BJ (cell line): ENCODE measurements around the gene GRM5. TPM values are rescaled to one million over a fixed set of nuclear protein-coding genes. Genes with fewer than 3 reads are reported as not detected.

Source experiments
- CTCF ChIA-PET: fragments of 350-600 bp; formaldehyde crosslinking; extraction: SDS; loops from one replicate; lab custom pipeline; 2021; ENCODE audit warnings: antibody characterized with exemption, inconsistent platforms; lab: Yijun Ruan, JAX
- POLR2A ChIA-PET: fragments of 300-600 bp; sonication (Branson Sonifier 250); formaldehyde crosslinking; extraction: SDS; loops from one replicate; lab custom pipeline; 2021; ENCODE audit warnings: antibody characterized with exemption; lab: Charles Lee
- DNase-seq: peaks from one replicate; pipeline ENCODE4 v3.0.0-alpha.2; 2011; ENCODE audit warnings: low read depth
- H3K27me3 ChIP-seq: 2 replicates; pipeline ENCODE4 v1.6.0; 2011; ENCODE audit warnings: low read length; ENCODE audit not compliant: control insufficient read depth, insufficient read depth
- H3K36me3 ChIP-seq: 2 replicates; pipeline ENCODE4 v1.5.1; 2011; ENCODE audit warnings: low read length; ENCODE audit not compliant: control insufficient read depth, insufficient read depth
- H3K4me3 ChIP-seq: 2 replicates; pipeline ENCODE4 v1.5.1; 2011; ENCODE audit warnings: low read depth, mild to moderate bottlenecking, control low read depth, low read length
- polyA plus RNA-seq: library from polyadenylated mRNA; depleted of rRNA; stranded (reverse); fragments of >200 nt; gene quantifications from 2 replicates; pipeline ENCODE4 v1.2.3, GENCODE V29; 2011
- TF ChIP-seq, protein P1 (sequence below): IDR thresholded peaks from 2 replicates; pipeline ENCODE4 v1.5.1; 2011; ENCODE audit warnings: low read depth, mild to moderate bottlenecking, control low read depth, inconsistent platforms, low read length, moderate library complexity; ENCODE audit not compliant: insufficient read depth

The GRM5 gene
- polyA plus RNA-seq, 1 experiment: not detected

DNA sequence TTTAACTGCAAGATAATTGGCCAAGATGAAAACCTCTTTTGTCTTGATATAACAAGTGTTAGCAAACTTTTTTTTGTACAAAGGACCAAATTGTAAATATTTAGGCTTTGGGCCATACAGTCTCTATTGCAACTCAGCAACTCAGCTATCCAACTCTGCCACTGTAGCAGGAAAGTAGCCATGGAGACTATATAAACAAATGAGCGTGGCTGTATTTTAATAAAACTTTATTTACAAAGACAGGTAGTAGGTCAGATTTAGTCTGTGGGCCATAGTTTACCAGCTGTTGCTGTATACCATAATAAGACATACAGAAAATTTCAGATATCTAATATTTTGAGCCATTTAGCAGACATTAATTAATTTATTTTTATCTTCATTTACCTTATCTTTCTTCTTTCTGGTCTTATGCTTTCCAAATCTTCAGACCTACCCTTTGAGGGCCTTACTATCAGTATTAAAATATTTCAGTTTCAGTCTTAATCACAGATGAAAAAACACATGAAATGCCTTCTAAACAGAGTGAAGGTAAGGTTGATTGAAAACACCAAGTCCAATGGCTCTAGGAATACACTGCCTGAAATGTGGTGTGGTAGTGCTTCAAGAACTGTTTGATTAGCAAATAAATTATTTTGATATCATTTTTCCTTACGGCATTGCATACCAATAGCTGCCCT is 471.4 kb downstream of the GRM5 start:
- Histone ChIP-seq H3K36me3 (no peaks in the 10 kb centered on the region), H3K4me3 (no peak overlapping the region), H3K27me3 (no peaks in the 10 kb centered on the region)
- POLR2A ChIA-PET: no interaction called here
- TF ChIP-seq, protein P1, sequence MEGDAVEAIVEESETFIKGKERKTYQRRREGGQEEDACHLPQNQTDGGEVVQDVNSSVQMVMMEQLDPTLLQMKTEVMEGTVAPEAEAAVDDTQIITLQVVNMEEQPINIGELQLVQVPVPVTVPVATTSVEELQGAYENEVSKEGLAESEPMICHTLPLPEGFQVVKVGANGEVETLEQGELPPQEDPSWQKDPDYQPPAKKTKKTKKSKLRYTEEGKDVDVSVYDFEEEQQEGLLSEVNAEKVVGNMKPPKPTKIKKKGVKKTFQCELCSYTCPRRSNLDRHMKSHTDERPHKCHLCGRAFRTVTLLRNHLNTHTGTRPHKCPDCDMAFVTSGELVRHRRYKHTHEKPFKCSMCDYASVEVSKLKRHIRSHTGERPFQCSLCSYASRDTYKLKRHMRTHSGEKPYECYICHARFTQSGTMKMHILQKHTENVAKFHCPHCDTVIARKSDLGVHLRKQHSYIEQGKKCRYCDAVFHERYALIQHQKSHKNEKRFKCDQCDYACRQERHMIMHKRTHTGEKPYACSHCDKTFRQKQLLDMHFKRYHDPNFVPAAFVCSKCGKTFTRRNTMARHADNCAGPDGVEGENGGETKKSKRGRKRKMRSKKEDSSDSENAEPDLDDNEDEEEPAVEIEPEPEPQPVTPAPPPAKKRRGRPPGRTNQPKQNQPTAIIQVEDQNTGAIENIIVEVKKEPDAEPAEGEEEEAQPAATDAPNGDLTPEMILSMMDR: no peak
- no peak for DNase-seq
- CTCF ChIA-PET: no interaction called here

DNA sequence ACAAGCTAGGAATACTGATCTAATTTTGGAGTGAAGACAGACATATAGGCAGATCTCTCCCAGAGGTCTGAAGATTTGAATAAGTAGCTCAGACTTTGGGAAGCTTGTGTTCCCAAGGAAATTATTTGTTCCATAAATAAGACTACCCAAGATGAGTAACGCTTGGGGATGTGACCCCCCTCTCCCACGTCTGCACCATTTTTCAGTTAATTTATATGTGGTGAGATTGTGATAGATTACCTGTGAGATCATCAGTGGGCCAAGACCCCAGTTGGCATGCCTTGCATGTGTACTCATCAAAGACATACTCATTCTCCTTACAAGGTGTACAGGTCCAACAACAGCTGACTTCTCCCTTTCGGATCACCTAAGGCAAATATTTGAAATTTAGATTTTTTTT is 475.4 kb downstream of the GRM5 start:
- no peaks in the 10 kb centered on the region for H3K36me3 ChIP-seq
- DNase-seq: no peak
- TF ChIP-seq, protein P1: no peak
- no peak overlapping the region for H3K4me3 ChIP-seq
- no peaks in the 10 kb centered on the region for H3K27me3 ChIP-seq
- ChIA-PET POLR2A (no interaction called here), CTCF (no interaction called here)

GRCh38 chr11:88583251-88583650 is 482.5 kb downstream of the GRM5 start:
- Histone ChIP-seq H3K4me3 (no peak overlapping the region), H3K27me3 (no peaks in the 10 kb centered on the region), H3K36me3 (no peaks in the 10 kb centered on the region)
- CTCF ChIA-PET: interaction anchor here (0.6 to 0.8 kb wide), 2 partner anchors 14 to 43 kb away, joined by 3 read pairs; no protein-coding TSS in a partner anchor
- POLR2A ChIA-PET: interaction anchor here (0.6 kb wide), 1 partner anchor 298 kb away, joined by 4 read pairs; no protein-coding TSS in a partner anchor
- TF ChIP-seq, protein P1: no peak
- no peak for DNase-seq

DNA sequence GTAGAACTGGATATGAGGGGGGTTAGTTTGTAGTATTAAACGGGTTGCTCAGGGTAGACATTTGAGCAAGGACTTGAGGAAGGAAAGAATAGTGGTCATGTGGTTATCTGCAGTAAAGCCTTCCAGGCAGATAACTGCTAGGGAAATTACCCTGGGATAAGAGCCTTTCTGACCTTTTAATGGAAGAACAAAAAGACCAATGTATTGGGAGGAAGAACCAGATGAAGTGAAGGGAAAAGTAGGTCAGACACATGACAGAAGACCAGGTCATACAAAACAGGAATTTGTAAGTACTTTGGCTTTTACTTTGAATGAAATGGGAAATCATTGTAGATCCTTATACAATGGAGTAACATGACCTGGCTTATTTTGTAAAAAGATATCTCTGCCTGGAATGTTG is 486.3 kb downstream of the GRM5 start:
- no peaks in the 10 kb centered on the region for H3K36me3 ChIP-seq
- no peak for DNase-seq
- H3K4me3 ChIP-seq: no peak overlapping the region
- ChIA-PET CTCF (no interaction called here), POLR2A (no interaction called here)
- TF ChIP-seq, protein P1: no peak
- H3K27me3 ChIP-seq: no peaks in the 10 kb centered on the region

DNA sequence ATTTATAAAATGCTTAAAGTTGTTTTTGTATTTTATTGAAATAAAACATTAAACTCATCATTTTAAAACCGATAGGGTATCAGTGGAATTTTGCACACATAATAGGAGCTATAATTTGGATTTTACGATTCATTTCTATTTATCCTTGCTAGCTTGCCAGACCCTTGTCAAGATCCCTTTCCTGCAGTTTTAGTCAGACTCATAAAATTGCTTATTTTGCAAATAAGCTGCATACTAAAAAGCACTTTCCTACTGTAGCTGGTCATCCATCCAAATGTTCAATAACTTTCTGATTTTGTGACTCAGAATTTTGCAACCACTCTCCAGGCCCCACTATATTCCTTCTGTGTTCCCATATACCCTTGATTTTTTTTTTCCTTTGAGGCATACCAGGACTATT is 489.0 kb downstream of the GRM5 start:
- Histone ChIP-seq H3K4me3 (no peak overlapping the region), H3K36me3 (no peaks in the 10 kb centered on the region), H3K27me3 (no peaks in the 10 kb centered on the region)
- POLR2A ChIA-PET: no interaction called here
- TF ChIP-seq, protein P1: no peak
- CTCF ChIA-PET: interaction anchor here (0.6 to 1.1 kb wide), 2 partner anchors 22 to 203 kb away, joined by 3 read pairs; no protein-coding TSS in a partner anchor
- DNase-seq: no peak
